SK-N-SH treated with all-trans-retinoic acid at 6 μM for 48 hours (cell line): ENCODE data around the gene AIP.

Source experiments
- ARNTL ChIP-seq: fragments of 450-650 bp; formaldehyde crosslinking; IDR thresholded peaks from 2 replicates; pipeline ENCODE4 v1.5.0; 2020; ENCODE audit warnings: low read depth, mild to moderate bottlenecking, moderate library complexity, borderline replicate concordance
- BACH2 ChIP-seq: fragments of 250-450 bp; sonication (Bioruptor Pico); IDR thresholded peaks from 2 replicates; pipeline ENCODE4 v1.9.0; 2021; ENCODE audit warnings: mild to moderate bottlenecking, borderline replicate concordance
- CSDC2 ChIP-seq: fragments of 250-450 bp; sonication (Bioruptor Pico); IDR thresholded peaks from 2 replicates; pipeline ENCODE4 v1.5.0; 2020; ENCODE audit warnings: mild to moderate bottlenecking, moderate library complexity
- ESRRG ChIP-seq: fragments of 250-450 bp; sonication (Bioruptor Pico); IDR thresholded peaks from 2 replicates; pipeline ENCODE4 v1.6.1; 2021; ENCODE audit warnings: mild to moderate bottlenecking
- PPARA ChIP-seq: fragments of 250-450 bp; sonication (Bioruptor Pico); IDR thresholded peaks from 2 replicates; pipeline ENCODE4 v1.5.0; 2020; ENCODE audit warnings: mild to moderate bottlenecking, borderline replicate concordance
- RARB ChIP-seq: fragments of 250-450 bp; sonication (Bioruptor Pico); IDR thresholded peaks from 2 replicates; pipeline ENCODE4 v1.8.0; 2021; ENCODE audit warnings: mild to moderate bottlenecking, moderate library complexity
- TOX ChIP-seq: fragments of 250-450 bp; sonication (Bioruptor Pico); IDR thresholded peaks from 2 replicates; pipeline ENCODE4 v1.8.0; 2021; ENCODE audit warnings: mild to moderate bottlenecking, moderate library complexity, borderline replicate concordance
- ZFP3 ChIP-seq: fragments of 250-450 bp; sonication (Bioruptor Pico); IDR thresholded peaks from 2 replicates; pipeline ENCODE4 v1.5.0; 2020; ENCODE audit warnings: mild to moderate bottlenecking, moderate library complexity
- TF ChIP-seq, protein P1 (sequence below): fragments of 250-450 bp; sonication (Bioruptor Pico); IDR thresholded peaks from 2 replicates; pipeline ENCODE4 v1.5.1; 2020; ENCODE audit warnings: low read depth, mild to moderate bottlenecking, moderate library complexity

DNA sequence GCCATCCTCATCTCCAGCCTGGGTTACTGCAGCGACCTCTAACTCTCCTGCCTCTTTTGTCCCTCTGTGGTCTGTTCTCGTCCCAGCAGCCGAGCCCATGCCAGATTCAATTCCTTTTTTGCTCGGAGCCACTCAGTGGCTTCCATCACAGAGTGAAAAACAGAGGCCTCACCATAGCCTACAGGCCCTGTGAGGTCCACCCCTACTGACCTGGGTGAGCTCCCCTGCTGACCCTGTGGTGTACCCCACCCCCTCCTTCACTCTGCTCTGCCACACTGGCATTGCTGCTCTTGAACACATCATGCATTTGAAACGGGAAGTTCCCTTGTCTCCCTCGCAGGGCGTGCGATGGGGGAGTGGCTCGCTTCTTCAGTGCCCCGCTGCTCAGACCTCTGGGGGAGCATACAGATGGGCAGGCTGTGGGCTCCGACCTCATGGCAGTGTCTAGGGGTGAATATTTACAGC, 2.1 kb downstream of the AIP start:
- TF ChIP-seq, protein P1, sequence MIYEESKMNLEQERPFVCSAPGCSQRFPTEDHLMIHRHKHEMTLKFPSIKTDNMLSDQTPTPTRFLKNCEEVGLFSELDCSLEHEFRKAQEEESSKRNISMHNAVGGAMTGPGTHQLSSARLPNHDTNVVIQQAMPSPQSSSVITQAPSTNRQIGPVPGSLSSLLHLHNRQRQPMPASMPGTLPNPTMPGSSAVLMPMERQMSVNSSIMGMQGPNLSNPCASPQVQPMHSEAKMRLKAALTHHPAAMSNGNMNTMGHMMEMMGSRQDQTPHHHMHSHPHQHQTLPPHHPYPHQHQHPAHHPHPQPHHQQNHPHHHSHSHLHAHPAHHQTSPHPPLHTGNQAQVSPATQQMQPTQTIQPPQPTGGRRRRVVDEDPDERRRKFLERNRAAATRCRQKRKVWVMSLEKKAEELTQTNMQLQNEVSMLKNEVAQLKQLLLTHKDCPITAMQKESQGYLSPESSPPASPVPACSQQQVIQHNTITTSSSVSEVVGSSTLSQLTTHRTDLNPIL (CRISPR knock-in tag) = no peak
- no peak for TF ChIP-seq ESRRG (CRISPR knock-in tag)
- no peak for TF ChIP-seq ZFP3
- TF ChIP-seq CSDC2 = no peak
- TF ChIP-seq BACH2 (CRISPR knock-in tag) = no peak
- TF ChIP-seq RARB (CRISPR knock-in tag) = no peak
- TF ChIP-seq TOX (CRISPR knock-in tag) = no peak
- TF ChIP-seq ARNTL (CRISPR knock-in tag) = no peak
- TF ChIP-seq PPARA (CRISPR knock-in tag) = no peak
